HEK293 (cell line): ENCODE results near the gene AK3.

Experiments
- CTCF ChIA-PET: fragments of 350-600 bp; formaldehyde crosslinking; extraction: SDS; loops from one replicate; lab custom pipeline; 2021; ENCODE audit warnings: antibody characterized with exemption; lab: Yijun Ruan, JAX
- POLR2A ChIA-PET: fragments of 300-600 bp; formaldehyde crosslinking; extraction: SDS; loops from one replicate; lab custom pipeline; 2020; ENCODE audit warnings: antibody characterized with exemption, inconsistent platforms; lab: Yijun Ruan, JAX
- H3K27ac ChIP-seq: fragments of 200-500 bp; sonication (Bioruptor generic); 2 replicates; pipeline ENCODE4 v1.5.1; 2014; ENCODE audit warnings: low read depth, low read length, control low read depth, inconsistent platforms; ENCODE audit errors: extremely low read depth
- H3K36me3 ChIP-seq, 2 experiments: fragments of 200-500 bp in 1 of 2; sonication (Bioruptor generic) in 1 of 2; 1 replicate in 1 of 2; 2 replicates in 1 of 2; pipeline ENCODE4 v1.5.1; 2014 to 2017; ENCODE audit warnings: inconsistent platforms in 2 of 2, low read length in 2 of 2; ENCODE audit not compliant: control insufficient read depth in 2 of 2, insufficient read depth in 1 of 2
- H3K4me1 ChIP-seq: fragments of 200-500 bp; sonication (Bioruptor generic); 2 replicates; pipeline ENCODE4 v1.5.1; 2014; ENCODE audit warnings: mild to moderate bottlenecking, low read length, inconsistent platforms; ENCODE audit not compliant: control insufficient read depth, insufficient read depth
- H3K4me3 ChIP-seq: 2 replicates; pipeline ENCODE4 v1.5.1; 2011; ENCODE audit warnings: low read depth, mild to moderate bottlenecking, control low read depth, low read length, moderate library complexity
- H3K9me3 ChIP-seq: fragments of 200-500 bp; sonication (Bioruptor generic); 2 replicates; pipeline ENCODE4 v1.5.1; 2014; ENCODE audit warnings: low read depth, low read length, inconsistent platforms; ENCODE audit not compliant: control insufficient read depth, insufficient read depth
- AEBP2 ChIP-seq: fragments of 450-650 bp; formaldehyde crosslinking; IDR thresholded peaks from 2 replicates; pipeline ENCODE4 v1.5.1; 2016; ENCODE audit warnings: missing biosample characterization, missing genetic modification characterization, borderline replicate concordance
- GFI1B ChIP-seq: fragments of 450-650 bp; formaldehyde crosslinking; IDR thresholded peaks from 2 replicates; pipeline ENCODE4 v1.5.1; 2016; ENCODE audit warnings: missing biosample characterization, missing genetic modification characterization
- GLIS1 ChIP-seq: fragments of 450-650 bp; formaldehyde crosslinking; IDR thresholded peaks from 2 replicates; pipeline ENCODE4 v1.5.1; 2016; ENCODE audit warnings: missing biosample characterization, missing genetic modification characterization
- MEIS1 ChIP-seq: sonication (generic); formaldehyde crosslinking; IDR thresholded peaks from 2 replicates; pipeline ENCODE4 v1.8.1; 2022; ENCODE audit warnings: missing genetic modification reagents, mild to moderate bottlenecking, borderline replicate concordance
- MYNN ChIP-seq: fragments of 450-650 bp; formaldehyde crosslinking; IDR thresholded peaks from 2 replicates; pipeline ENCODE4 v1.5.1; 2016; ENCODE audit warnings: missing biosample characterization, missing genetic modification characterization, borderline replicate concordance
- PRDM1 ChIP-seq: fragments of 450-650 bp; formaldehyde crosslinking; IDR thresholded peaks from 2 replicates; pipeline ENCODE4; 2016; ENCODE audit warnings: missing biosample characterization, missing genetic modification characterization
- SETDB1 ChIP-seq: IDR thresholded peaks from one replicate; pipeline ENCODE4 v1.6.1; 2017; ENCODE audit warnings: mild to moderate bottlenecking, low read length, moderate library complexity, mixed read lengths; ENCODE audit not compliant: insufficient read length
- WT1 ChIP-seq: fragments of 450-650 bp; formaldehyde crosslinking; IDR thresholded peaks from 2 replicates; pipeline ENCODE4 v1.5.1; 2016; ENCODE audit warnings: missing biosample characterization, missing genetic modification characterization
- ZBTB49 ChIP-seq: fragments of 450-650 bp; formaldehyde crosslinking; IDR thresholded peaks from 2 replicates; pipeline ENCODE4 v1.5.1; 2016; ENCODE audit warnings: missing biosample characterization, missing genetic modification characterization, low read depth
- ZBTB8A ChIP-seq: fragments of 450-650 bp; formaldehyde crosslinking; IDR thresholded peaks from 2 replicates; pipeline ENCODE4 v1.5.1; 2016; ENCODE audit warnings: missing biosample characterization, missing genetic modification characterization
- ZNF133 ChIP-seq: fragments of 450-650 bp; formaldehyde crosslinking; IDR thresholded peaks from 2 replicates; pipeline ENCODE4 v1.5.1; 2016; ENCODE audit warnings: missing biosample characterization, missing genetic modification characterization
- ZNF138 ChIP-seq: fragments of 450-650 bp; formaldehyde crosslinking; IDR thresholded peaks from 2 replicates; pipeline ENCODE4 v1.5.1; 2016; ENCODE audit warnings: missing biosample characterization, missing genetic modification characterization, borderline replicate concordance
- ZNF184 ChIP-seq: fragments of 450-650 bp; IDR thresholded peaks from 2 replicates; pipeline ENCODE4 v1.5.1; 2018; ENCODE audit warnings: missing biosample characterization, mild to moderate bottlenecking, missing genetic modification characterization
- ZNF391 ChIP-seq: fragments of 450-650 bp; formaldehyde crosslinking; IDR thresholded peaks from 2 replicates; pipeline ENCODE4 v1.5.1; 2016; ENCODE audit warnings: low read depth, missing biosample characterization, missing genetic modification characterization, borderline replicate concordance
- ZNF416 ChIP-seq: fragments of 450-650 bp; formaldehyde crosslinking; IDR thresholded peaks from 2 replicates; pipeline ENCODE4 v1.5.1; 2016; ENCODE audit warnings: missing biosample characterization, missing genetic modification characterization
- ZNF530 ChIP-seq: fragments of 450-650 bp; formaldehyde crosslinking; IDR thresholded peaks from 2 replicates; pipeline ENCODE4 v1.5.1; 2016; ENCODE audit warnings: low read depth, missing biosample characterization, missing genetic modification characterization
- ZNF549 ChIP-seq: fragments of 450-650 bp; IDR thresholded peaks from 2 replicates; pipeline ENCODE4 v1.5.1; 2018; ENCODE audit warnings: missing biosample characterization, missing genetic modification characterization, mild to moderate bottlenecking, inconsistent platforms, moderate library complexity
- ZNF555 ChIP-seq: fragments of 450-650 bp; formaldehyde crosslinking; conservative IDR thresholded peaks from 2 replicates; pipeline ENCODE4 v1.5.1; 2017; ENCODE audit warnings: missing biosample characterization, mild to moderate bottlenecking, missing genetic modification characterization, inconsistent platforms
- ZNF580 ChIP-seq: fragments of 450-650 bp; formaldehyde crosslinking; IDR thresholded peaks from 2 replicates; pipeline ENCODE4 v1.5.1; 2016; ENCODE audit warnings: missing biosample characterization, missing genetic modification characterization
- ZNF624 ChIP-seq: fragments of 450-650 bp; formaldehyde crosslinking; IDR thresholded peaks from 2 replicates; pipeline ENCODE4 v1.5.1; 2017; ENCODE audit warnings: missing biosample characterization, missing genetic modification characterization
- ZNF776 ChIP-seq: fragments of 450-650 bp; formaldehyde crosslinking; IDR thresholded peaks from 2 replicates; pipeline ENCODE4 v1.5.0; 2017; ENCODE audit warnings: missing biosample characterization, missing genetic modification characterization, borderline replicate concordance
- ZSCAN16 ChIP-seq: fragments of 450-650 bp; formaldehyde crosslinking; IDR thresholded peaks from 2 replicates; pipeline ENCODE4 v1.5.1; 2016; ENCODE audit warnings: missing biosample characterization, missing genetic modification characterization
- TF ChIP-seq, protein P1 (sequence below): fragments of 450-650 bp; IDR thresholded peaks from 2 replicates; pipeline ENCODE4 v1.5.1; 2018; ENCODE audit warnings: missing biosample characterization, missing genetic modification characterization
- TF ChIP-seq, protein P2 (sequence below): fragments of 450-650 bp; formaldehyde crosslinking; IDR thresholded peaks from 2 replicates; pipeline ENCODE4 v1.5.1; 2016; ENCODE audit warnings: missing biosample characterization, missing genetic modification characterization
- TF ChIP-seq, protein P3 (sequence below): fragments of 450-650 bp; formaldehyde crosslinking; optimal IDR thresholded peaks from 2 replicates; pipeline ENCODE3; 2016; ENCODE audit warnings: missing biosample characterization, mild to moderate bottlenecking, missing genetic modification characterization

The AK3 gene

GRCh38 chr9:4713849-4714248, 27.2 kb downstream of the AK3 start (continued):
- TF ChIP-seq AEBP2 (tag by site-specific recombination) (no peak), ZBTB49 (tag by site-specific recombination) (no peak)

DNA sequence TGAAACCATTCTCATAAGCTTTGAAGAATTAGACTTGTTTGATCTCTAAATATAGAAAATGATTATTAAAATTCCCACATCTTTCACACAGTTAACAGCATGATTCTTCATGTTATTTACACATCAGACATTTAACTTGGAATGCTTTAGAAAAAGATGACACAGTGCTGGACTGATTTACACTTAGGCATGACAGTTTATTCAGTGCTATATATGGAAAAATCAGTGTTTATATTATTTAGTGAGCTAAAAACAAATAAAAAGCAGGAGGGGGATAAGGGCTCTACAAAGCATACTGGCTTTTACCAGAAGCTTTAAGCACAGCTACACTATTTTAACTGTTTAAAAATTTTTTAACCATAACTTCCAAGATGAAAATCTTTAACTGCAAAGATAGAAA, 31.6 kb downstream of the AK3 start:
- Histone ChIP-seq H3K4me3 (no peak overlapping the region), H3K4me1 (no peaks in the 10 kb centered on the region), H3K36me3 (peaks cover 17 to 70% of the 10 kb centered on the region in 2 experiments), H3K9me3 (no peaks in the 10 kb centered on the region), H3K27ac (no peak overlapping the region)
- TF ChIP-seq ZBTB8A = no peak
- TF ChIP-seq MYNN (tag by site-specific recombination) = no peak
- TF ChIP-seq SETDB1 = no peak
- no peak for TF ChIP-seq ZSCAN16 (tag by site-specific recombination)
- TF ChIP-seq, protein P1, sequence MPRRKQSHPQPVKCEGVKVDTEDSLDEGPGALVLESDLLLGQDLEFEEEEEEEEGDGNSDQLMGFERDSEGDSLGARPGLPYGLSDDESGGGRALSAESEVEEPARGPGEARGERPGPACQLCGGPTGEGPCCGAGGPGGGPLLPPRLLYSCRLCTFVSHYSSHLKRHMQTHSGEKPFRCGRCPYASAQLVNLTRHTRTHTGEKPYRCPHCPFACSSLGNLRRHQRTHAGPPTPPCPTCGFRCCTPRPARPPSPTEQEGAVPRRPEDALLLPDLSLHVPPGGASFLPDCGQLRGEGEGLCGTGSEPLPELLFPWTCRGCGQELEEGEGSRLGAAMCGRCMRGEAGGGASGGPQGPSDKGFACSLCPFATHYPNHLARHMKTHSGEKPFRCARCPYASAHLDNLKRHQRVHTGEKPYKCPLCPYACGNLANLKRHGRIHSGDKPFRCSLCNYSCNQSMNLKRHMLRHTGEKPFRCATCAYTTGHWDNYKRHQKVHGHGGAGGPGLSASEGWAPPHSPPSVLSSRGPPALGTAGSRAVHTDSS (tag by site-specific recombination) = no peak
- no peak for TF ChIP-seq PRDM1
- TF ChIP-seq ZNF530 = no peak
- POLR2A ChIA-PET = no interaction called here
- CTCF ChIA-PET = interaction anchor here (1.4 kb wide), 1 partner anchor 48 kb away, joined by 3 read pairs; no protein-coding TSS in a partner anchor

DNA sequence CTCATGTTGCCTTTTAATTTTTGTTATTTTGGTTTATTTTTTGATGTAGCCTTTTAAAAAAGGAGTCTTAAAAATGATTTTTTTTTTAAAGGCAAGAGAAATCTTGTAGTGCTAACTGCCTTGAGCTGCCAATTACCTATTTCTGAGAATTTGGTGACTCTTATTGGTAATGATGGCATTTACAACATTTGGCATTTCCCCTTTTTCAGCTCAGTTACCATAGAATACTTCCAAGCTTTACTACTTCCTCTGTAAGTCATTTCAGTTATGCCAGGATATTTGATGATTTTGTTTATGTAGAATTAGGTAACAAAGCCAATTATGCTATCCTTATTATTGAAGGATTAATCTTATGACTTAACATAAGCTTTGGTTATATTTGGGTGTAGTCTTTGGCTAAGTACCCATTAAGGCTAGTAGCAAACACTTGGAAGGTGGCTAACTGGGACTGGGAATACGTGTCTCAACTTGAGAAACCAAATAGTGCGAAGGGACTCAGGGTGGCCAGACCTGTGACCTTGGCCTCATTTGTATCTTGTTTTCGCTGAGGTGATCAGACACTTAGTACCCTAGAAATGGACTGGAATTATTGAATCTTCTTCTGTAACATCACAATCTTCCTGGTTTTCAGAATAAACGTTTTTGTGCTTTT, 33.9 kb downstream of the AK3 start:
- Histone ChIP-seq H3K36me3 (peaks cover 10 to 66% of the 10 kb centered on the region in 2 experiments), H3K27ac (no peak overlapping the region), H3K9me3 (no peaks in the 10 kb centered on the region), H3K4me3 (no peak overlapping the region), H3K4me1 (no peaks in the 10 kb centered on the region)
- CTCF ChIA-PET = interaction anchor here (1.0 kb wide), 1 partner anchor 15 kb away, joined by 4 read pairs; no protein-coding TSS in a partner anchor
- TF ChIP-seq ZNF776 (tag by site-specific recombination) (no peak), WT1 (tag by site-specific recombination) (no peak), ZNF549 (tag by site-specific recombination) (no peak), ZNF624 (tag by site-specific recombination) (no peak), ZNF391 (tag by site-specific recombination) (no peak), ZNF416 (tag by site-specific recombination) (no peak), GFI1B (tag by site-specific recombination) (no peak), GLIS1 (tag by site-specific recombination) (no peak), ZNF580 (tag by site-specific recombination) (no peak), ZNF184 (tag by site-specific recombination) (no peak), ZNF555 (no peak), MEIS1 (CRISPR knock-in tag) (no peak), ZNF133 (tag by site-specific recombination) (no peak), ZNF138 (tag by site-specific recombination) (no peak)
- TF ChIP-seq, protein P2, sequence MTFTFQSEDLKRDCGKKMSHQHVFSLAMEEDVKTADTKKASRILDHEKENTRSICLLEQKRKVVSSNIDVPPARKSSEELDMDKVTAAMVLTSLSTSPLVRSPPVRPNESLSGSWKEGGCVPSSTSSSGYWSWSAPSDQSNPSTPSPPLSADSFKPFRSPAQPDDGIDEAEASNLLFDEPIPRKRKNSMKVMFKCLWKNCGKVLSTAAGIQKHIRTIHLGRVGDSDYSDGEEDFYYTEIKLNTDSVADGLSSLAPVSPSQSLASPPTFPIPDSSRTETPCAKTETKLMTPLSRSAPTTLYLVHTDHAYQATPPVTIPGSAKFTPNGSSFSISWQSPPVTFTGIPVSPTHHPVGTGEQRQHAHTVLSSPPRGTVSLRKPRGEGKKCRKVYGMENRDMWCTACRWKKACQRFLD (tag by site-specific recombination) = no peak
- TF ChIP-seq, protein P3, sequence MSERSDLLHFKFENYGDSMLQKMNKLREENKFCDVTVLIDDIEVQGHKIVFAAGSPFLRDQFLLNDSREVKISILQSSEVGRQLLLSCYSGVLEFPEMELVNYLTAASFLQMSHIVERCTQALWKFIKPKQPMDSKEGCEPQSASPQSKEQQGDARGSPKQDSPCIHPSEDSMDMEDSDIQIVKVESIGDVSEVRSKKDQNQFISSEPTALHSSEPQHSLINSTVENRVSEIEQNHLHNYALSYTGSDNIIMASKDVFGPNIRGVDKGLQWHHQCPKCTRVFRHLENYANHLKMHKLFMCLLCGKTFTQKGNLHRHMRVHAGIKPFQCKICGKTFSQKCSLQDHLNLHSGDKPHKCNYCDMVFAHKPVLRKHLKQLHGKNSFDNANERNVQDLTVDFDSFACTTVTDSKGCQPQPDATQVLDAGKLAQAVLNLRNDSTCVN (tag by site-specific recombination) = no peak
- POLR2A ChIA-PET = interaction anchor here (1.1 kb wide), 1 partner anchor 28 kb away, joined by 3 read pairs; the partner anchor contains the start of gene CDC37L1
